Stimulated activated CD4-positive, alpha-beta T cell treated with anti-CD3 and anti-CD28 coated beads, Interleukin-4, amount 100 ng/mL, for 48 hours (primary cell): ENCODE results near the gene FKBP14.

Experiments used
- DNase-seq, 2 donors: peaks; one replicate each; pipeline ENCODE4 v3.0.0-alpha.2; 2020; ENCODE audit warnings: low read depth in 2 of 2

FKBP14 gene

DNA sequence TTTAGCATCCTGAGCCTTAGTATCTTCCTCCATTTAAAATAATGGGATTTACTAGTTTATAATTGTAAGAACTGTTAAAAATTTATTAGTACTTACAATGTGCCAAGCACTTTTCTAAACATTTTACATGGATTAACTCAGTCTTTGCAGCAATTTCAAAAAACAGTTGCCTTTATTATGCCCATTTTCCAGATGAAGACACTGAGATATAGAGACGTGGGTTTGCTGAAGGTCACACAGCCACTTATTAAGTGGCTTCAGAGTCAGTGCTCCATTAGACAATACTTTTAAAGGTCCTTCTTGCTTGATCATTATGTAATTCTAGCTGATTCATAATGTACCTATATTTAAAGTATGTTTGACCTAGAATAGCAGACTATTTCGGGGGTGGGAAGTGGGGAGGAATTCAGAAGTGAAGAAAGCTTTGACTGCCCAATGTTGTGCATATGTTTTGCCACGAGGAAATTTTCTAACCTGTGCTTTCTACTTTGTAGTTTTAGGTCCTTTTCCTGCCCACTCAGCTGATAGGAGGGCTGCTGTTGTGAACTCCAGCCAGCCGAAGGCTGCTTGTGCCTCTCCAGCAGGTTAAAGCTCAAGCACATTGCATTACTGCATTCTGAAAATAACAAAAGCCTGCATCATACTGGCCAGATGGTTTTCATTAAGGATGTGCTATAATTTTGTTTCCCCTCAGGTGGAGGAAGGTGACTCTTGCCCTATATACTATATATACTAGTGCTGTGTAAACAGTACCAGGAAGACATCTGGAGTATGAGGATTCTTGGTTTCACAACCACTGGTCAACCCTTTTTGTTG, 6.0 kb upstream of the FKBP14 start:
- DNase-seq = no peak

GRCh38 chr7:30029696-30030095, 3.2 kb upstream of the FKBP14 start:
- no peak for DNase-seq

- peak in 1 of 2 donors; percentile 28 for DNase-seq
Observed at GRCh38 chr7:30028749-30029635, 2.5 kb upstream of the FKBP14 start.

GRCh38 chr7:30028216-30028748, 1.8 kb upstream of the FKBP14 start, which contains the start of gene PLEKHA8:
TSS of gene PLEKHA8 (plus strand) at chr7:30028412. CDS start at chr7:30028763, 351 bp downstream.
- DNase-seq = peak; percentile 81 to 86

DNA sequence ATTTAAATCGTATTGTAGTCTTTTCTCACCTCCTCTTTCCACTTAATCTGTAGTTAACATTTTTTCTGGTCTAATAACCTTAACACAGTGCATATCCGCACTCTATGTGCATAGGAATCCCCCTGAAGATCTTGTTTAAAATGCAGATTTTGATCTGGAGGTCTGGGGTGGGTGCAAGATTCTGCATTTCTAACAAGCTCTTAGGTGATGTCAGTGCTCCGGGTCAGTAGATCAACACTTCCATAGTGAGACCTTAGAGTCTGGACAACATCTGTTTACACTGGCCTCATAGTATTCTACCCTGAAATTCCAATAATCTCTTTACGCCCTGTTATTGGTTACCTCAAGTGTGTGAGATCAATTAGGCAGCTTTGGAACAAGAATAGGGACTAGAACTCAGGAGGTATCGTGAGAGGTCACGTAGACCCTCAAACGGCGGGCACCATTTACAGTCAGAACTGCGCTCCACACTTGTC, 1.3 kb upstream of the FKBP14 start:
- DNase-seq = no peak

GRCh38 chr7:30027065-30027456, 559 bp upstream of the FKBP14 start:
- peak in 1 of 2 donors; percentile 11 for DNase-seq

GRCh38 chr7:30023524-30023923, 3.0 kb downstream of the FKBP14 start:
- DNase-seq = no peak

GRCh38 chr7:30022991-30023390, 3.5 kb downstream of the FKBP14 start:
- no peak for DNase-seq

DNA sequence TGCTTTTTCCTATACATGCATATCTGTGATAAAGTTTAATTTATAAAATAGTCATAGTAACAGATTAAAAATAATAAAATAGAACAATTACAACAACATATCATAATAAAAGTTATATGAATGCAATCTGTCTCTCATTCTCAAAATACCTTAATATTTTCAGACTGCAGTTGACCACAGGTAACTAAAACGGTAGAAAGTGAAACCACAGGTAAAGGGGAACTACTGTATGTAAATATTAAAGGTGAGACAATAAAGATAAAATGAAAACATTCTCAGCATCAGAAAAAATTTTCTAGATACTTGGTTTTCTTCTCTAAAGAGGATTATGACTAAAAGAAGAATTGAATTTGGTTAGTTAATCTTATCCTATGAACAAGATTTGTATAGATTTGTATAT, 6.0 kb downstream of the FKBP14 start:
- no peak for DNase-seq

DNA sequence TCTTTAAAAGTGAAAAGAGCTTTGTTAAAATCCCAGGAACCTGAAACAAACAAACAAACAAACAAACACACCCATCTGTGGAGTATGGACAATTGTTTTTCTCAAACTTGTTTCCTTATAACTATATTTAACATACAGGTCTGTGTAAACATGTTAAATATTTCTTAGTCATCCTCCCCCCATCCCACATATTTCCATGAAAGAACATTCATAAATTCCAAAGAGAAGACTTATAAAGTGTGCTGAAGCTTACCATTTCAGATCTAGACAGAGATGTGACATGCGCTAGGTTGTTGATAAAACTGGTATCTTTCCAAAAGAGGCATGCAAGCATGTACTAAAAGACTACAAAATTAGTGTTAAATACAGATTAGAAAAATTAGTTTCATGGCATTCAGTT, 6.5 kb downstream of the FKBP14 start:
- no peak for DNase-seq

- DNase-seq = no peak
Observed at GRCh38 chr7:30019387-30019786, 7.1 kb downstream of the FKBP14 start.

DNA sequence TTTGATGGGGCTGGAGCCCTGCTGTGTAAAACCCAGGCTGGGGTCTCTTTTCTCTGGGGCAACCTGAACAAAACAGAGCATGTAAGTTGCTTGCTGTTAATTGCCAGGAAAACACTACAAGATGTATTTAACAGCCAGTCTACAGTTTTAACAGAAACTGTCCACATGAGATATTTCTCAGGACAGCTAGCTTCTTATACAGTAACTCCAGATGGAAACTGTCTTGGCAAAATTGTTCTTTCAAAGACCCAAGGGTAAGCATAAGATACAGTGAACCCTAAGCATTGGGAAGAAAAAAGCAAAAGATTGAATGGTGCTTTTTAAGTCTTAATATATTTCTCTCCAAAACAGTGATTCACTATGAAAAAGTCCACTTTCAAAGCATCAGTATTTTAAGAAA, 8.1 kb downstream of the FKBP14 start:
- DNase-seq = no peak

DNA sequence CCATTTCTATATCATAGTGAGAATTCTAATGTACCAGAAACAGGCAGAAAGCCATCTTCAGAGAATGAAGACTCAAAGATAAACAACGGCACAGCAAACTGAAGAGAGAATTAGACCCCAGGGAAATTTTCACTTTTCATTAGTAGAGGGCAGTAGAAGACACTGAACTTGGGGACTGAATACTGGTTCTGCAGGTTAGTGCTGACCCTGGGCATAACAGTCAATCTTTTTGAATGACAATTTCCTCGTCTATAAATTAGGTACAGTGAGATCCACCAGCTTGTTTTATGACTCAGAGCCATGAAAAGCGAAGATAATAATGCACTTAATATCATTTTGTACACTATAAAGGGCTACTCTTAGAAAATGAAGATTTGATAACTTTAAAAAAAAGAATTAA, 13.7 kb downstream of the FKBP14 start:
- DNase-seq = no peak

DNA sequence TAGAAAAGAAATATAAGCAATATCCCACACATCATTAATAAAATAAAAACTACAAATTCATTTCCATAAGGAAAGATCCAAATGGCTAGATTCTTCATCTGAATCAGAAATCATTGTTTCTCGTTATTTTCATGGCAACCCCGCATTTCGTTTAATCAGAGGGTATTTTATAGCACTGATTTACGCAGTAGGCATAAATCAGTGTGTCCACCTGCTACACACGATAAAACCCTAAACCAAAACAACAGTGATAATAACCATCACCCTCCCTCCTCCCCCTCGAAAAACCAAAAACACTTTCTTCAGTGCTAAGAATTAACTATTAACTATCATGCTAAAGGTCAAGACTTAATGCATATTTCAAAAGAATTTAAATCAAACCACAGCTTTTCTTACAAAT, 16.5 kb downstream of the FKBP14 start:
- DNase-seq = no peak

DNA sequence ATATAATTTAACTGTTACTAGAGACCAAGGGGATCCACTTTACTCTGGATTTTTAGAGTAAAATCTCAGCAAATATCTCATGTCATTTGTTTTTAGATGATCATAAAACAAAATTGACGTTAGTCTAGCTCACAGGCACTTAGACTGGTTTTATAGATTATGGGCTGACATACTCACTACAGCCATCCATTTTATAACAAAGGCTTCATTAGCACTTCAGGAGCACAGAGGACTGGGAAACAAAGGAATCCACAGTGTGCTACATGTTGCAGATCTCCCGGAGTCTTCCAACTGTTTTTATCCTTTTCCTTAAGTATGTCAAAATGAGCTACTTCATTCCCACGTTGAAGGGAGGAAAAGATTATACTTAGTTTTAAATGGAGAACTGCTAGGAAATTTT, 21.0 kb downstream of the FKBP14 start:
- DNase-seq = no peak

GRCh38 chr7:30003098-30003497, 23.4 kb downstream of the FKBP14 start:
- no peak for DNase-seq

GRCh38 chr7:30001998-30002397, 24.5 kb downstream of the FKBP14 start:
- DNase-seq = no peak

- no peak for DNase-seq
Observed at GRCh38 chr7:29998489-29998888, 28.0 kb downstream of the FKBP14 start.

DNA sequence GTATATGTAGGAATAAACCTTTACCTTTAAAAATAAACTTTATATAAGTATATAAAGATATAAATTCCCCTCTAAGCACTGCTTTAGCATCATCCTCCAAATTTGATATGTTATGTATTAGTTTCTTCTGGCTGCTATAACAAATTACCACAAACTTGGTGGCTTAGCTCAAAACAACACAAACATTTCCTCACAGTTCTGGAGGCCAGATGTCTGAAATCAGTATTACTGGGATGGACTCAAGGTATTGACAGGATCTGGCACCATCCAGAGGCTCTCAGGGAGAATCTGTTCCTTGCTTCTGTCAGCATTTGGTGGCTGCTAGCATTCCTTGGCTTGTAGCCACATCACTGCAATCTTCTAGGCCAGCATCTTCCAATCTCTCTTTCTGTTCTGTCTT, 30.2 kb downstream of the FKBP14 start:
- DNase-seq = no peak

DNA sequence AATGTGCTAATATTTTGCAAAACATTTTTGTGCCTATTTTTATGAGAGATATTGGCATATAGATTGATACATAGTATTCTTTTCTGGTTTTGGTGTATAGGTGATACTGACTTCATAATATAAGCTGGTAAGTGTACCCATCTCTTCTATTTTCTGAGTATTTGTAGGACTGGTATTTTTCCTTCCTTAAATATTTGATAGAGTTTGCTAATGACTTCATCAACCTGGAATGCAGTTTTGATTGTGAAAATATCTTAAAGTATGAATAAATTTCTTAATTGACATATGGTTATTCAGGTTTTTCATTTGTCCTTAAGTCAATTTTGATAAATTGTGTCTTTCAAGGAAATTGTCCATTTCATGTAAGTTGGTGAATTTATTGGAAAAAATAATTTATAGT, 30.9 kb downstream of the FKBP14 start:
- no peak for DNase-seq

DNA sequence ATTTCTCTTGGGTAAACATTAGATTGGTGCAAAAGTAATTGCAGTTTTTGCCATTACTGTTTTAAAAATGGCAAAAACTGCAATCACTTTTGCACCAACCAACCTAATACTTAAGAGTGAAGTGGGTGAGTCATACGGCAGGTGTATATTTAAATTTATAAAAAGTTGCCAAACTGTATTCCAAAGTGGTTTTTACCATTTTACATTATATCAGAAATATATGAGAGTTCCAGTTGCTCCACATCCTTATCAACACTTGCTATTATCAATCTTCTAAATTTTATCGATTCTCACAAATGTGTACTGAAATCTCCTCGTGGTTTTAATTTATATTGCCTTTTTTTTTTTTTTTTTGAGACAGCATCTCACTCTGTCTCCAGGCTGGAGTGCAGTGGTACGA, 33.4 kb downstream of the FKBP14 start:
- DNase-seq = no peak

- DNase-seq = no peak
Observed at GRCh38 chr7:29991937-29992336, 34.6 kb downstream of the FKBP14 start.
